GM23248 (cell line): ENCODE measurements around the gene COASY.

Experiments used
- EZH2 ChIP-seq: fragments of 200-600 bp; sonication (generic); IDR thresholded peaks from 2 replicates; pipeline ENCODE4 v1.6.1; 2018; ENCODE audit warnings: antibody characterized with exemption, mild to moderate bottlenecking; ENCODE audit not compliant: insufficient read depth, poor library complexity, severe bottlenecking
- EZH2phosphoT487 ChIP-seq: fragments of 200-600 bp; sonication (generic); IDR thresholded peaks from 2 replicates; pipeline ENCODE4 v1.6.1; 2018; ENCODE audit warnings: antibody characterized with exemption, moderate library complexity, mild to moderate bottlenecking, low read depth; ENCODE audit not compliant: insufficient read depth

DNA sequence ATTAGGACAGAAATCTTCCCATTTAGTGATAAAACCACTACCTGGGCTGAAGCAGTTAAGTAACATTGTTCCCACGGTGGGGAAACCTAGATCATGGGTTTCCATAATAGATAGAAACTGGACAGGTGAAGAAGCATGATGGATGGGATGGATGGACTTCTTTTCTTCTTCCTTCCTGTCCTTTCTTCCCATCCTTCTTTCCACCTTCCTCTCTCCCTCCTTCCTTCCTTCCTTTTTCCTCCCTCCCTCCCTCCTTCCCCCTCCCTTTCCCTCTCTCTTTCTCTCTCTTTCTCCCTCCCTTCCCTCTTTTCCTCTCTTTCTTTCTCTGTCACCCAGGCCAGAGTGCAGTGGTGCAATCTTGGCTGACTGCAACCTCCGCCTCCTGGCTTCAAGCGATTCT, 12.5 kb downstream of the COASY start:
- TF ChIP-seq EZH2phosphoT487 (no peak), EZH2 (no peak)
